Amygdala (tissue), 56 donors: Measurements from ENCODE around the gene PPIC.
A peak's percentile ranks its signal among the peaks of the same experiment; 100 is the strongest.

Experiments used
- DNase-seq, 56 donors: peaks; one replicate each; lab custom pipeline; 2025; lab: John Stamatoyannopoulos, UW

The PPIC gene

DNA sequence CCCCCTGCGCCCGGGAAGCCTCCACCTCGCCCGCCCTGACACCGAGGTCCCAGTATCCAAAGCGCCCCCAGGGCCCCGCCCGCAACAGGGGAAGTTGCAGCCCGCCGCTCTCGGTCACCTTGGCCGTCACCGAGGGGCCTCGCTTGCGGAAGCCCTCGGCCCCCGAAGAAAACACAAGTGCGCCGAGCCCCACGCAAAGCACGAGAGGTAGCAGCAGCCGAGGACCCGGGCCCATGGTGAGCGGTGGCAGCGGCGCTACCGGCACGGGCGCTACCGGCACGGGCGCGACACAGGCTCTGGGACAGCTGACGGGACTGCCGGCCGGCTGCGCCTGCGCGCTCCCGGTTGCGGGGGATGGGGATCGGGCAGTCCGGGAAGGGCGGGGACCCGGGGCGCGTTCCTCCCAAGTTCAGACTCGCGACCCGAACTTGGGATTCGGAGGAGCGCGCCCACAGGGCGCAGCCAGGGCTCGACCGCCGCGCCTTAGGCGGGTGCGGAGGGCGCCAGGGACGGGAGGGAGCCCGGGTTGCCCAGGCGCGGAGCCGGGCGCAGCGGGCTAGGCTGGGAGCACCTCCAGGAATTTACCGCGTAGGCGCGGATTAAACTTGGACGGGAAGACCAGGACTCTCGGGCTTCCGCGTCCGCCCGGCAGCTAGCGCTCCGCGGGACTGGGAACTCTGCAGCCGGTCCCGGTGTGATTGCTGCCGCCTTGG is at the start of gene PPIC:
Gene PPIC, minus strand, starts transcription at position 335 of the 713 bp plus-strand sequence. Its CDS starts 100 bp downstream, at position 235.
- DNase-seq = peak in 42 of 56 donors; percentile 8 to 74 (median 32)

DNA sequence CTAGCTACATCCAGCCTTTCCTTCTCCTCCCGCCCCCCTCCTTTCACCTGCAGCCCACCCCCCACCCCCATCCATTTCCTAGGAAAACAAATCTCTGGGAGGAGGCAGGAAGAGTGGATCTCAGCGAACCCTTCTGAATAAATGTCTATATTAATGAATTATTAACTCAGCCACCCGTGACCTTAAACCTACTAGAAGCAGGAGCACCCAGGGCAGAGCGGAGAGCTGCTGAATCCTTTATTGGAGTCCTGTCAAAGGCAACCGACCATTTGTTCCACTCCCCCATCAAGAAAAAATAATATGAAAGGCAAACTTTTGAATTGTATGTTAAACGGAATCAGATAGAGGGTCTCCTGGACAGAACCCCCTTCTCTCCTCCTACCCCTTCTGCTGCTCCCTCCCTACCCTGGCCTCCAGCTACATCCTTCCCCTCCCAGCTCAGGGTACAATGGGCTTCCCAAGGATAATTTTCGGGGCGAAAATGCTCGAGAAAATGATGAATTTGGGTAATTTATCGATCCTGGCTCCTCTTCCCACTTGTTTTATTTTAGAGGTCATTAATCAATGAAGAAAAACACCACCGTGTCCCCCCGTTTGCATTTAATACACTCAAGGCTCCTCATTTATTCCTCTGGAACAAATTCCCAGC is 49.2 kb upstream of the PPIC start:
- DNase-seq = no peak

DNA sequence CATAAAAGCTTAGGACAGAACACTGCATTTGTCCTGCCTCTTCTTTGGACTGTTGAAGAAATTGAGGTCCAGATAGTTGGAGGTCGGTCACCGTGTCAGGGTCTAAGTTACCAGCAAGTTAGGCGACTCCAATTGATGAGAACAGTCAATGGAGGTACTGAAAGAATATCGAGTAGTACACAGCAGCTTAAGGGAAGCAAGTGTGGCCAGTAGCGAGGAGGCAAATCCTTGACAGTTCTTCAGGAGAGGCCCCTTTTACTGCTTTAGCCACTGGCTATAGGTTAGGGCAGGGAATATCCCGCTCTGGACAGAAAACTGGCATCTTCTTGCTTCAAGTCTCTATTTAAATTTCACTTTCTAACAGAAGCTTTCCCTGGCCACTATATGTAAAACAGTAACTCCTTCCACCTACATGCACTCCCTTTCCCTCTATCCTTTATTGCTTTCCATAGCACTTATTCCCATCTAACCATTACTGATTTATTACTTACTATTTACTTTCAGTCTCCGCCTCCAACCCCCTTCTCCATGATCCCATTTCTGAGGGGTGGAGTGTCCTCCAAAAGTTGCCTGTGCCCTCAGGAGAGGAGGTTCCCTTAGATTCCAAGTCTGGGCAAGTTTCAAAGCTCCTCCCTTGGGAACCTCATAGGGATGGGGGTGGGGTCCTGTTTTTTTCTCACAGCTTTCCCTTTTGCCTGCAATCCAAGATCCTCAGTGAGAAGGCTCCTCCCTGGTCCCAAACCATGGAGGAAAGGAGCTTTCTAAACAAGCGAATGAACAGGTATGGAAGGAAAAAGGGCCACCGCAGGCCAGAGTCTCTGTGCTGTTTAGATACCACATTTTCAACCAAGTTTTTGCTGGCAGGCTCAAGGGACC is 48.4 kb upstream of the PPIC start:
- DNase-seq = no peak

DNA sequence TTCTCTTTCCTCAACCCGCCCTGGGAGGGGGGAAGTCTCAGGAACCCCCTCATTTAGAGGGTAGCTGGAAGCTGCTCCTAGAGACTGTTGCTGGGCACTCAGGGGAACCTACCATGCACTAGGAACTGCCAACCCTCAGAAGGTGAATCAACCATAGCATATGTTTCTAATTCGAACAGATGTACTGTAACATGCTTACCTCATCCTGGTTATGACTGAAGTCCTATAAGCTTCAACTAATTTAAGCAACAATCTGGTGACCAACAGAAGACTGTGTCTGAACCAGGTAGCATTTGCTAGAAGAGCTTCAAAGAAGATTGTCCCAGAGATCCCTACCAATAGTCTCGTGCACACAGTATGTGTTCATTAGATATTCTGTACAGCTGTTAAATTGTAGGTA is 46.8 kb upstream of the PPIC start:
- DNase-seq = no peak

DNA sequence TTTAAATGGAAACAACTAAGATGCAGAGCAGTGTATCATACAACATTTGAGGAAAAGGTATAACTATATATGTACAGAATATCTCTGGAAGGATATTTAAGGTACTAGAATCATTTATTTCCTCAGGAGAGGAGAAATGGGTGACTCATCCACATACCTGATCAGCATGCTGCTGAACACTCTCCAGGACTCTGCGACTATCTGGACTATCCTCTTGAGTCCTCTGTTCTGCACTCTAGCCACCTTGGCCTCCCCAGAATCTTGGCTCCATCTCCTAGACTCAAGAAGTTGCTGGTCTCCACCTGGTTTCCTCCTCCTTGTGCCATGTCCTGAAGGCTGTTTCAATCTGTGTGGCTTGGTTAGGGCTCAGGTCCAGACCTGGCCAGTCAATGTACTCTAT is 43.7 kb upstream of the PPIC start:
- DNase-seq = no peak

DNA sequence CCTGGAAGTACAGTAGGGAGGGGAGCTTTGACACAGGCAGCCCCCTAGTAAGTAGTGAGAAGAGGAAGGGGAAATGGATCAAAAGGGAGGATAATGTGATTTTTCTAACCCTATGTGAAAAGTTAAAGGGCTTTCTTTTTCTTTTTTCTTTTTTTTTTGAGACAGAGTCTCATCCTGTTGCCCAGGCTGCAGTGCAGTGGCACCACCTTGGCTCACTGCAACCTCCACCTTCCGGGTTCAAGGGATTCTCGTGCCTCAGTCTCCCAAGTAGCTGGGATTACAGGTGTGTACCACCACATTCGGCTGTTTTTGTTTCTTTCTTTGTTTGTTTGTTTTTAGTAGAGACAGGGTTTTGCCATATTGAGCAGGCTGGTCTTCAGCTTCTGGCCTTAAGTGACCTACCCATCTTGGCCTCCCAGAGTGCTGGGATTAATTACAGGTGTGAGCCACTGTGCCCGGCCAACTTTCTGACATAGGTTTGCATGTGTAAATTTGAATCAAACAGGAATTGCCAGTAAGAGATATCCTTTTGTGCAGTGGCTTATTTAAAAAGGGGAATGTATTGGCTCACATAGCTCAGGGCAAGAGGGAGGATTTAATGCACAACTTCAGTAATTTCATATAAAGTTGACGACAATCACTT is 39.1 kb upstream of the PPIC start:
- no peak for DNase-seq

DNA sequence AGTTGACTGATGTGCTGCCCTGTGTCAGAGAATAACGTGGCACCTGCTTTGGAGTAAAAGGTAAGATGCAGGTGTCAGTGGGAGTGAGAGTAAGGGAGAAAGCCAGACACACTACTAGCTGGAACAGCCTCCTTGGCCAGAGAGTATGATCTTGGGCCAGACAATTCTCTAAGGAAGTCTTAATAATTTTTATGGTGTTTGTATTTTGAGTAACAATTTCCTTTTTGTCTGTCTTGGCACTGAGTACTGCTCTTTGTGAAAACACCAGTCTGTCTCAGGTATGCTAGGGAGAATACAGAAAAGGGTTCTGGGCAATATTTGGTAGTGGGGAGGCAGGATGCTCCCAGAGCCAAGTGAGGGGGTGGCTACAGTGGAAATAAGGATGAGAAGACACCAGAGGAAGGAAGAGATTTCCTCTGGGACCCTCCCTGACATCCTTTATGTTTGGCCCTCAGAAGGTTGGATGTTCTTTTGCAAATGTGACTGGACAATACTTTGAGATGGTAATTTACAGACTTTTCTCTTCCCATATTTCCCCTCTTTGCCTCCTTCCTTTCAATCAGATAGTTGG is 31.9 kb upstream of the PPIC start:
- no peak for DNase-seq

DNA sequence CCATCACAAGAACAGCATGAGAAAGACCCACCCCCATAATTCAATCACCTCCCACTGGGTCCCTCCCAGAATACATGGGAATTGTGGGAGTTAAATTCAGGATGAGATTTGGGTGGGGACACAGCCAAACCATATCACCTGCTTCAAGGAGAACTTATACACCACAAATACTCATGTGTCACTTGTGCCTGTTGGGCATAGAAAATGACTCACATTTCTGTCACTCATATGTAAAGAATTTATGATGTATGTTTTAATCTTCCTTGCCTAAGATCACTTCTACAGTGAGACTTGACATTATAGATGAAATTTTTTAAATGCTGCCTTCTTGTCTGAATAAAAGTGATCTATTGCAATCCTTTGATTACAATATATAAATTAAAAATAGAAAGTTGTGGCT is 29.5 kb upstream of the PPIC start:
- DNase-seq = no peak

DNA sequence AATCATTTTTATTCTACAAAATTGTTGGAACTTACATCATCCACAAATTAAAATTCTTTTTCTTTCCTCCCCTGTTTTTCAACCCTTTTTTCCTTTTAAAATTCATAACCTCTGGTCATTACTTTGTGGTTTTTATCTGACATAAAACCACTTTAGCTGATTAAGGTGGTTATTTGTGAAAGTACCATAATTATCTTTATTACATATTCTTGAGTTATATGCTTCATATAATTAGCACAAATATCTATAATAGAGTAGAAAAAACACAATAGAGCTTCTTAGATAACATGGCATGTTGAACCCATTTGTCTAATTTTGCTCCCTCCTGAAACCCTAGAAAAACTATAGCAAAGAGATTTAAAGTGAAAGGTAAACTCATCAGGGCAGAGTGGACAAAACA is 22.9 kb upstream of the PPIC start:
- DNase-seq = no peak

DNA sequence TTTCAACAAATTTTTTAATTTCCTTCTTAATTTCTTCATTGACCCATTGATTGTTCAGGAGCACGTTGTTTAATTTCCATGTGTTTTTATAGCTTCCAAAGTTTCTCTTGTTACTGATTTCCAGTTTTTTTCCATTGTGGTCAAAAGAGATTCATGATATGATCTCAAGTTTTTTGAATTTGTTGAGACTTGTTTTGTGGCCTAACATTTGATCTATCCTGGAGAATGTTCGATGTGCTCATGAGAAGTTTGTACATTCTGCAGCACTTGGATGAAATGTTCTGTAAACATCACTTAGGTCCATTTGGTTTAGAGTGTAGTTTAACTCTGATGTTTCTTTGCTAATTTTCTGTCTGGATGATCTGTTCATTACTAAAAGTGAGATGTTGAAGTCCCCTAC is 14.7 kb upstream of the PPIC start:
- DNase-seq = no peak

DNA sequence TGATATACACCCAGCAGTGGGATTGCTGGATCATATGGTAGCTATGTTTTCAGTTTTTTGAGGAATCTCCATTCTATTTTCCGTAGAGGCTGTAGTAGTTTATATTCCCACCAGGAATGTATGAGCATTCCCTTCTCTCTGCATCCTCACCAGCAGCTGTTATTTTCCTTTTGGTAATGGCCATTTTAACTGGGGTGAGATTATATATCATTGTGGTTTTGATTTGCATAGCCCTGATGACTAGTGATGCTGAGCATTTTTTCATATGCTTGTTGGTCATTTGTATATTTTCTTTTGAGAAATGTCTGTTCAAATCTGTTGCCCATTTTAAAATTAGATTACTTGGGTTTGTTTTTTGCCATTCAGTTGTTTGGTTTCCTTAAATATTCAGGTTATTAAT is 11.2 kb upstream of the PPIC start:
- no peak for DNase-seq

DNA sequence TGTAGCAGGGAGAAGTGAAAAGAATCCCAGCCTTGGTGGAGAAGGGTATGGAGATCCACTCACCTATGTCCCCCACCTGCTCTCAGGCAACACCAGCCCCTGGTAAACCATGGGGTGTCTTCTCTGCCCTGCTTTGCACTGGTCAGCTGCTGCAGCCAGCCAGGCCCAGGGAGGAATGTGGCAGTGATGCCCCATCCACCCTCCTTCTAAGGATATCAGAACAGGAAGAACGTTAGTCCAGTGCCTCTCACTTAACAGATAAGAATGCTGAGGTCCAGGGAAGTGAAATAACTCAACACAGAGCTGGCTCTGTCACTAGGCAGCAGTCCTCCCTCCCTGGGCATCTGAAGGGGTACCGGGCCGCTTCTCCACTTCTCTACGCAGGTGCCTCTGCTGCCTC is 9.7 kb upstream of the PPIC start:
- no peak for DNase-seq

DNA sequence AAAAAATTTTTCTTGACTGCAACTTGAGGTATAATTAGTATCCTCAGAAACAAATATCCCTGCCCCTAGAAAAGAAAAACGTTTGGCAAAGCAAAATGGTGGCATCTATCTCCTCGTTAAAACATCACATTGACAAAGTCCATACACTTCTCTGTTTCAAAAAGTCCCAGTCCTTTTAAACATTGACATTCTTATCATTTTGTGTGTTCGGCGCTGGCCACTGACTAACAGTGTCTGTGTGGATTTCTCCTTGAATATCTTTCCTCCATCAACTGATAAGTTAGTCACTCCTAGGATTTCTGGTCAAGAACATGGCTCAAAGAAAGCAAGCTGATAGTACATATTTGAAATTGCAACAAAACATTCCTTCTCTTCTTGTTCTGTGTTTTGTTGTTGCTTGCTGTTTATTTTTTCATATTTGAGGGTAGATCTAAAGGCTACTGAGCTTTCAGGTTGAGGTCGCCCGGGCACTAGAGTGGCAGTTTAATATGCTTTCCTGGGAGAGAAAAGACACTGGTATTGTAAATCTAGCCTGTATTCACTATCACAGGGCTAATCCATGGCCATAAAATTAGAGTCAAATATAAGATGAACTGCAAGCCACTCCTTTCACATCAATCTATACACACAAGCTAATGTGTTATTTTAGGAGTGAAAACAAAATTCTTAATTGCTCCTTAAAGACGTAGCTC is 8.5 kb upstream of the PPIC start:
- DNase-seq = no peak

DNA sequence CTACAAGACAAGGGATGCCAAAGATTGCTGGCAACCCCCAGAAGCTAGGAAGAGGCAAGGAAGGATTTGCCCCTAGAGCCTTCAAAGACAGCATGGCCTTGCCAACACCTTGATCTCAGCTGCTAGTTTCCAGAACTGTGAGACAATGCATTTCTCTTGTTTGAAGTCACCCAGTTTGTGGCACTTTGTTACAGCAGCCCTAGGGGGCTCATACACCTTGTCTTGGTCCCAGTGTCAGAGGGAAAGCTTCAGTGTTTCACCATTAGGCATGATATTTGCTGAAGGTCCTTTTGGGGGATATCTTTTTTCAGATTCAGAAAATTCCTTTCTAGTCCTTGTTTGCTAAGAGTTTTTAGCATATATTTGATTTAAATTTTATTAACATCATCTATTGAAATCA is 3.1 kb upstream of the PPIC start:
- DNase-seq = no peak

DNA sequence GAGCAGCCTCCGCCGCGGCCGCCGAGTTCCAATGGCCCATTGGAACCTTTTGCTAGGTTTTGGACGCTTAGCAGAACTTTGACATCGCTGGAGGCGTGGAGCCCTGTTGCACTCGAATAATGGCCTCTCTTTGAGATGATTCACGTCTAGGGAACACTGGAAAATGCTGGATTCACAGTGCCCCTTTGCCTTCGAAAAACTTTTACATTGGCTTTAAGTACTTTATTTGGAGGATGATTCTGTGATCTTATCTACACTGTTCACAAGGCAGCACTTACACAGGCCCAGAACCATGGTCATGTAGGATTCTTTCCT is 536 bp upstream of the PPIC start:
- DNase-seq = no peak

DNA sequence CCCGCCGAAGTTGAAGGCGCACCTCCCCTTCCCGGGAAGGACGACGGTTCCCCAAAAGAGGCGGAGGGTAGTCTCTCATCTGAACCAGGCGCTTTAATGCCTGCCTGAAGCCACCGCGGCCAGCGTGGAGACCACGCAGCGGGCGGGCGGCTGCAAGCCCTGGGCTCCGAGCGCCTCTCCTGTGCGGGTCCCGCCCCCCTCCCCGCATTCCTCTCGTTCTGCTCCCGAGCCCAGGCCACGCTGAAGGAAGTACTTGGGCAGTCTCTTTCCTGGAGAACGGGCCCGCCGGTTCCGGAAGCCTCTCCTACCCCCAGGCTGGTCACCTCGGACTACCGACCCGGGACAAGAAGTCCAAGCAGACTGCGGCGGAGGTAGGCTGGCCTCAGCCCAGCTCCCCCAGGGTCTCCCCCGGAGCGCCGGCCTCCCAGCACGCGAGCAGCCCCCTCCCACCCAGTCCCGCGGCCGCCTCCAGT is 571 bp downstream of the PPIC start:
- DNase-seq = peak in 20 of 56 donors; percentile 7 to 51 (median 30)

DNA sequence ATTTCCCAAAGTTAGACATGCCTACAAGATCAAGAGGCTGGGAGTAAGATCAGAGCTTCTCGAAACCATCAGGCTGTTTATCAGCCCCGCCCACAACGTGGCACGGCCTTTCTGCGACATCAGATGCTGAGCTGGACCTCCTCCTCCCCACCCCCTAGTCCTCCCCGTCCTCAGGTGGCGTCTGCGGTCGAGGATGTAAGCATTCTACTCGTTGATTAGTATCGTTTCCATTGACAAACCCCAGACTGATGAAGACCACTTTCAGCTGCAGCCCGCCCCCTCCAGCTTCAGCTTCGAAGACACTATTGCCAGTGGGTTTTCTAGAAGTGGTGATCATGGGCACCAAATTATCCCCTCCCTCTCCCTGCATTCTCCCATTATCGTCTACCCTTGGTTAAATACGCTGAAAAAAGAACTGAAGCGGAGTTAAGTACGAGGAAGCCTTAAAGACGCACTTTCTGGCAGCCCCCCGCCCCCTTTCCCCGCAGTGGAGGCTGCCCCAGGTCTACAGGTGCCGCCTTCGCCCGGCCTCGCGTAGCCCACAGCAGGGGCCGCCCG is 1.1 kb downstream of the PPIC start:
- DNase-seq = peak in 2 of 56 donors; percentile 0 to 16

DNA sequence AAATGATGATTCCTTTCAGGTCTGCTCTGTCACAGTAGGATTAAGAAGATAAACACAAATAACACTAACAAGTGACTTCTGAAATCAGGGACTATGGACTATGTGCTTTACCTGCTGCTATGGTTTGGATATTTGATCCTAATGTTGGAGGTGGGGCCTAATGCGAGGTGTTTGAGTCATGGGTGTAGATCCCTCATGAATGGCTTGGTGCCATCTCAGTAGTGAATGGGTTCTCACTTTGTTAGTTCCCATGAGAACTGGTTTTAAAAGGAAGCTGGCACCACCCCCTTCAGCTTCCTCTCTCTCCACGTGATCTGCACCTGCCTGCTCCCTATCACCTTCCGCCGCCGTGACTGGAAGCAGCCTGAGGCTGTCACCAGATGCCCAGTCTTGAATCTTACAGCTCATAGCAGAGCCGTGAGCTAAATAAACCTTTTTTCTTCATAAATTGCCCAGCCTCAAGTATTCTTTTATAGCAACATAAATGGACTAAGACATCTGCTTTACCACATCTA is 3.3 kb downstream of the PPIC start:
- no peak for DNase-seq

DNA sequence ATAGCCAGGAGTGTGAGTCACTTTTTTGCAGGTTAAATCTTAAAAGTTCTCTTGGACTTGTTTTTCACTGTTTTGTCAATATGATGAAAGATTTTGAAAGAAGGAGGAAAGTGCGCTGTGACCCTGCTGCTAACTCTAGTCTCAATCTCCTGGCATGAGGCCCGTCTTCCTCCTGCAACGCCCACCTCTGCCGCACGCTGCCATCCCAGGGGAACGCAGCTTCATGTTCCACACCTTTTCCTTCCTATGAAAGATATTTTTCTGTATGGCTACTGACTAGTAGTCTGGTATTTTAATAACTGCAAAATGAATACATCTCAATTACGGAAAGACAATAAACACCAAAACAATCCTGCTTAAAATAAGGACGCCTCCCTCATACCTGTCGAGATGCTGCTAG is 8.3 kb downstream of the PPIC start:
- no peak for DNase-seq
